ENCODE results near the gene GFOD2.

Gene GFOD2

DNA sequence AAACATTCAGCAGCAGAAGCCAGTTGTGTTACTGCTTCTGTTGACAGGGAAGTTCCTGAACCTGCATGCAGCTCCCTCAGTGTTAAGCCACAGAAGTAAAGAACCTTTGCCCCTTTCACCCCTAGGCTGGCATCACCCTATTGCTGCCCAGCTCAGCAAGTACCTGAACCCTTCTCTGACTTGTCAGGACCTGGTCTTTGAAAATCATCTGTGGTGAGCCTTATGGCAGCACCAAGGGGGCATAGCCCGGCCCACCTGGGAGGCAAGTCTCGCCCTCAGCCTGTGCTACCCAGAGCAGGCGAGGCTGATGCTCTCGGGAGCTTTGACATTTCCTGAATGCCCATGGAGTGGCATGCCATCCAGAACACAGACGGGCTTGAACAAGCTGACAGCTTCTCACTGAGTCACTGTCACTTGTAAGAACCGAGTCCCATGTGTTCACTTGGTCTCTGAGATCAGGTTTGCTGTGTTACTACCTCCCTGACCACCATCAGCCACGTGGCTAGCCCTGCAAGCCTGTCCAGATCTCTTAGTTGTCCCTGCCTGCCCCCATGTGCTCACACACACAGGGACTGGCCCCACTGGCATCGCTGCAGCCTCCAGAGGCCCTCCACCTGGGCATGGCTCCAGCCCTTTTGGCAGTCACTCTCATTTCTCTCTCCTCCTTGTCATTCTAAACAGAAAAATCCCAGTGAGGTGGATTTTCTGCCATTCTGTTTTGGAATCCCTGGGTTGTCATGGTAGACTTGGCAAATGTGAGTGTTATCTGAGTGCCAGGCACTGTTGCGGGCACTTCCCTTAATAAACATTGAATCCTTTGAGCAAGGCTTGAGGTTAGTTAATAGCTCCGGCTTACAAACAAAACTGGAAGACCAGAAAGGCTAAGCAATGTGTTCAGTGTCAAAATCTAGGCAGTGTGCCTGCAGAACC, 77.1 kb downstream of the GFOD2 start:
- no peak for DNase-seq (ENCODE audit: low spot score)

DNA sequence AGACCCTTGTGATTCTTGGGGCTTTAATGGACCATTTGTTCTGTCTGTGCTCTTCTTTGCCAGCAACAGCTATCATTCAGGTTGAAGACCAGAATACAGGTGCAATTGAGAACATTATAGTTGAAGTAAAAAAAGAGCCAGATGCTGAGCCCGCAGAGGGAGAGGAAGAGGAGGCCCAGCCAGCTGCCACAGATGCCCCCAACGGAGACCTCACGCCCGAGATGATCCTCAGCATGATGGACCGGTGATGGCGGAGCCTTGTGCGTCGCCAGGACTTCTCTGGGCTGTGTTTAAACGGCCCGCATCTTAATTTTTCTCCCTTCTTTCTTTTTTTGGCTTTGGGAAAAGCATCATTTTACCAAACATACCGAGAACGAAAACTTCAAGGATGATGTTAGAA, 81.5 kb downstream of the GFOD2 start:
- DNase-seq (ENCODE audit: low spot score), result no peak

DNA sequence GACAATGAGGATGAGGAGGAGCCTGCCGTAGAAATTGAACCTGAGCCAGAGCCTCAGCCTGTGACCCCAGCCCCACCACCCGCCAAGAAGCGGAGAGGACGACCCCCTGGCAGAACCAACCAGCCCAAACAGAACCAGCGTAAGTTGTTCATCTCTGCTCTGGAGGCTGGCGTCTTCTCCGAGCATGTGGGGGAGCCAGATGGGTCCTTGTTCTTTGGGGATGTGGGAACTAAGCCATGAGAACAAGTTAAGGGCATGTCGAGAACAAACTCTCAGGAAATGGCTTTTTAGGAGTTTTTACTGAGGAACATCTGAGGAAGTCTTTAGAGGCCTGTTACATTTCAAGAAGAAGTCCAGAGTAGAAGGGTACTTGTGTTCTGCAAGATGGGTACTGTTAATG, 82.4 kb downstream of the GFOD2 start:
- DNase-seq (ENCODE audit: low spot score), result no peak

DNA sequence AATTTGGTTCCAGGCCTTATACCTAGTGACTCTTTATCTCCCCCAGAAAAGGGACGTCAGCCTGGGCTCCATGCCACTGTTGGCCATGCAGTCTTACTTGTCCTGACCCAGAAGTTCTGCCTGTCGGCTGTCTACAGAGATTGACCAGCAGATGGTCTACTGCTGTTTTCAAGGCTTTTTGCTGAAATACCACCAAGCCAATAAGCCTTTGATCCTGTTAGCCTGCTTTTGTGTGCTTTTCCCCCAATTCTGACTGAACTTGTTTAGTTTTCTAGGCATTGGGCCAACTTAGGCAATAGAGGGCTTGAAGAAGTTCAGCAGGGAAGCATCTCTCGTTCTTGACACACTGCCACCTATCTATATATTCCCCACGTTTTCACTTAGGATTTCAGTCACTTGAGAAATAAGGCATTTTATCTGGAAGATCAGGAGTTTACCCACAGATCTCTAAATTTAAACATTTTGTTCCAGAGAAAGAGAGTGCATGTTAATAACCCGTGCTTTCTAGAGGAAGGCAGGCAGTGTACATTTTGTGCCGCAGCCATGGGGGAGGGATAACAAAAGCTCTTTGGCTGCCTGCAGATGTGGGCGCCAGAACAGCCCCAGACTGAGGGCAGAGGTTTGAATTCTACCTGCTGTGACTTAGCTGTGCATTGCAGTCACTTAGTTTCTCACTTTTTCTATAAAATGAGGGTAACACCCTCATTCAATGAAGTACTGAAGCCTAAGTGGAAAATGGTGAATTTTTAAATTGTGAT, 86.5 kb downstream of the GFOD2 start:
- DNase-seq (ENCODE audit: low spot score), result no peak

DNA sequence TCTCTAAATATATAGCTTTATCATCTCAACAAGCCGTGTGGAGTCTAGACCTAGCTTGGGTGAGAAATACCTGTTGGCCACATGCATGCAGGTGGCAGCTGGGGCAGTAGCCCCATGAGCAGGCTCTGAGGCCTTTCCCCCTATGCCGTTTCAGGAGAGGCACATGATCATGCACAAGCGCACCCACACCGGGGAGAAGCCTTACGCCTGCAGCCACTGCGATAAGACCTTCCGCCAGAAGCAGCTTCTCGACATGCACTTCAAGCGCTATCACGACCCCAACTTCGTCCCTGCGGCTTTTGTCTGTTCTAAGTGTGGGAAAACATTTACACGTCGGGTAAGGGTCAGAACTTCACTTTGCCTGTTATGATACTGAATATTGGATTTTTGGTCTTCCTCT, 90.9 kb downstream of the GFOD2 start:
- DNase-seq (ENCODE audit: low spot score), result no peak
